GM18502 (cell line): ENCODE data around the gene ACTL6B.

Source experiments
- ATAC-seq: cut with Tn5 transposase; IDR thresholded peaks from one replicate; pipeline ENCODE4 v1.9.1; 2021; ENCODE audit warnings: mild to moderate bottlenecking; ENCODE audit not compliant: unreplicated experiment, poor library complexity

The ACTL6B gene

GRCh38 chr7:100630066-100630465, 26.2 kb downstream of the ACTL6B start:
- no peak for ATAC-seq

- no peak for ATAC-seq
Measured at GRCh38 chr7:100629117-100629716, 27.0 kb downstream of the ACTL6B start.

- no peak for ATAC-seq
Measured at GRCh38 chr7:100627238-100627549, 29.1 kb downstream of the ACTL6B start.

GRCh38 chr7:100626530-100627237, 29.6 kb downstream of the ACTL6B start:
- ATAC-seq = peak; percentile 81

GRCh38 chr7:100626055-100626454, 30.2 kb downstream of the ACTL6B start:
- ATAC-seq = no peak

- ATAC-seq = no peak
Measured at GRCh38 chr7:100623951-100624824, 32.1 kb downstream of the ACTL6B start.

GRCh38 chr7:100621554-100621953, 34.7 kb downstream of the ACTL6B start:
- ATAC-seq = no peak

- no peak for ATAC-seq
Measured at GRCh38 chr7:100620804-100621203, 35.4 kb downstream of the ACTL6B start.

- no peak for ATAC-seq
Measured at GRCh38 chr7:100620239-100620638, 36.0 kb downstream of the ACTL6B start.

- no peak for ATAC-seq
Measured at GRCh38 chr7:100614308-100614861, 41.9 kb downstream of the ACTL6B start.

- no peak for ATAC-seq
Measured at GRCh38 chr7:100613412-100614175, 42.7 kb downstream of the ACTL6B start.

- ATAC-seq = no peak
Measured at GRCh38 chr7:100612730-100613390, 43.4 kb downstream of the ACTL6B start.

GRCh38 chr7:100611983-100612729, 44.1 kb downstream of the ACTL6B start, which contains the start of gene MOSPD3:
MOSPD3 (plus strand) TSS chr7:100612540; CDS start chr7:100612792, 252 bp downstream.
- peak; percentile 92 for ATAC-seq

GRCh38 chr7:100609958-100610357, 46.3 kb downstream of the ACTL6B start:
- no peak for ATAC-seq

- ATAC-seq = no peak
Measured at GRCh38 chr7:100607111-100607510, 49.1 kb downstream of the ACTL6B start.

- no peak for ATAC-seq
Measured at GRCh38 chr7:100606313-100606712, 49.9 kb downstream of the ACTL6B start.

GRCh38 chr7:100604976-100605911, 51.0 kb downstream of the ACTL6B start:
- no peak for ATAC-seq
